HG02571 (cell line): ENCODE results near the gene AEBP2.
"Not testable (repeated sequence)": the region's sequence is repeated elsewhere in the genome, so short reads cannot be mapped to it uniquely, and the experiment has no call there.

Experiments used
- ATAC-seq: cut with Tn5 transposase; IDR thresholded peaks from one replicate; pipeline ENCODE4 v1.9.1; 2021; ENCODE audit warnings: mild to moderate bottlenecking, moderate library complexity; ENCODE audit not compliant: unreplicated experiment

The AEBP2 gene, protein sequence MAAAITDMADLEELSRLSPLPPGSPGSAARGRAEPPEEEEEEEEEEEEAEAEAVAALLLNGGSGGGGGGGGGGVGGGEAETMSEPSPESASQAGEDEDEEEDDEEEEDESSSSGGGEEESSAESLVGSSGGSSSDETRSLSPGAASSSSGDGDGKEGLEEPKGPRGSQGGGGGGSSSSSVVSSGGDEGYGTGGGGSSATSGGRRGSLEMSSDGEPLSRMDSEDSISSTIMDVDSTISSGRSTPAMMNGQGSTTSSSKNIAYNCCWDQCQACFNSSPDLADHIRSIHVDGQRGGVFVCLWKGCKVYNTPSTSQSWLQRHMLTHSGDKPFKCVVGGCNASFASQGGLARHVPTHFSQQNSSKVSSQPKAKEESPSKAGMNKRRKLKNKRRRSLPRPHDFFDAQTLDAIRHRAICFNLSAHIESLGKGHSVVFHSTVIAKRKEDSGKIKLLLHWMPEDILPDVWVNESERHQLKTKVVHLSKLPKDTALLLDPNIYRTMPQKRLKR

GRCh38 chr12:19439059-19440018, at the start of gene AEBP2:
TSS of gene AEBP2 (plus strand) at chr12:19439492. CDS start at chr12:19439700, 208 bp downstream.
- ATAC-seq: peak; percentile 81

DNA sequence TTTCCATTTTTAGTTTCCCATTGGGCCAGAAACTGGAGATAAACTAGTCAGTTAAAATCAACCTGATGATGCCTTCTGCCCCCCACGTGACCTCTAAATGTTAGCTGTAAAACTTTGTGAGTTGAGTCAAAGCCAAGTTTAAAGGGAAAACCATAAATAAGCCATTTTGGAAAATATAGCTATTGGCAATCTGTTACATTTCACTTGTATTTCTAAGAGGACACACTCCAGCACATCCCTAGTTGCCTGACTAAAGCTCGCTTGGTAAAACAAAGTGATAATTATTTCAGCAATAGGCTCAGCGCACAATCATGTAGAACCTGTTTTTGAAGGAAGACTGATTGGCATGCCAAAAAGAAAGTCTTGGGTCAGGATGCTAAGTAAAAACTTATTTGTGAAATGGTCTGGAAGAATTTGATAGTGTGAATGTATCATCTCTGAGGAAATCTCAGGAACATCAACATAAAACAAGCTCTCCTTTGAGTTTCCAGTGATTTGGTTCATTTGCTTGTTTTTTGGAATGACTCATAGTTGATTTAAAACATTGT, 49.2 kb upstream of the AEBP2 start:
- no peak for ATAC-seq

GRCh38 chr12:19392644-19393043, 46.6 kb upstream of the AEBP2 start:
- not testable (repeated sequence) for ATAC-seq

DNA sequence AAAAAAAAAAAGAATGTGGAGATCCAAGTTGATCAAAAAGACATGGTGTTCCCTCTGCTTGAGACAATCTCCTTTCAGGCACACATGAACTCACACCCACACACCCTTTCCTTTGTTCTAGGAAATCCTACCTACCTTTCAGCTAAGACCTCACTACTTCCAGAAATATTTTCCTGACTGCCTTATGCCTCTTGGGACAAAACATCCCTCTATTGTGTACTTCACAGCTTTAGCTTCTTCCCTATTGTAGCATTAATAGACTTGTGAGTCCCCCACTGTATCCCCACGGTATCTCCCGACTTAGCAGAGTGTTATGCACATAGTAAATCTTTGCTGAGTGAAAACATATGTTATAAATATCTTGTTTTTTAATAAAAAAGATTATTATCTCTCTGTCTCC, 44.9 kb upstream of the AEBP2 start:
- no peak for ATAC-seq

DNA sequence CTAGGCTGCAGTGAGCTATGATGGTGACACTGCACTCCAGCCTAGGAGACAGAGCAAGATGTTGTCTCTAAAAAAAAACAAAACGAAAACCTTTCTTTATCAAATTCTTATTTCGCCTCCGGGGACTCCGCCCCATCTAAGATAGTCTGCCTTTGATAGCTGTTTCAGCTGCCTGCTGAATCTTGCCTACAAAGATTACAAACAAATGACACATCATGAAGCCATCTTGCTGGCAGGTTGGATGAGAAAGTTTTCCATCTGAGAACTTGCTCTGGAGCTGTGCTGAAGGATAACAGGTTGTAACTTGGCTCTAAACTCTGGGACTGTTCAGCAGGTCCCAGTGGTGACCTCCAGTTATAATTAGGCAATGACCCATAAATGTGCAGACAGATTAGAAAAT, 41.8 kb upstream of the AEBP2 start:
- ATAC-seq: no peak

DNA sequence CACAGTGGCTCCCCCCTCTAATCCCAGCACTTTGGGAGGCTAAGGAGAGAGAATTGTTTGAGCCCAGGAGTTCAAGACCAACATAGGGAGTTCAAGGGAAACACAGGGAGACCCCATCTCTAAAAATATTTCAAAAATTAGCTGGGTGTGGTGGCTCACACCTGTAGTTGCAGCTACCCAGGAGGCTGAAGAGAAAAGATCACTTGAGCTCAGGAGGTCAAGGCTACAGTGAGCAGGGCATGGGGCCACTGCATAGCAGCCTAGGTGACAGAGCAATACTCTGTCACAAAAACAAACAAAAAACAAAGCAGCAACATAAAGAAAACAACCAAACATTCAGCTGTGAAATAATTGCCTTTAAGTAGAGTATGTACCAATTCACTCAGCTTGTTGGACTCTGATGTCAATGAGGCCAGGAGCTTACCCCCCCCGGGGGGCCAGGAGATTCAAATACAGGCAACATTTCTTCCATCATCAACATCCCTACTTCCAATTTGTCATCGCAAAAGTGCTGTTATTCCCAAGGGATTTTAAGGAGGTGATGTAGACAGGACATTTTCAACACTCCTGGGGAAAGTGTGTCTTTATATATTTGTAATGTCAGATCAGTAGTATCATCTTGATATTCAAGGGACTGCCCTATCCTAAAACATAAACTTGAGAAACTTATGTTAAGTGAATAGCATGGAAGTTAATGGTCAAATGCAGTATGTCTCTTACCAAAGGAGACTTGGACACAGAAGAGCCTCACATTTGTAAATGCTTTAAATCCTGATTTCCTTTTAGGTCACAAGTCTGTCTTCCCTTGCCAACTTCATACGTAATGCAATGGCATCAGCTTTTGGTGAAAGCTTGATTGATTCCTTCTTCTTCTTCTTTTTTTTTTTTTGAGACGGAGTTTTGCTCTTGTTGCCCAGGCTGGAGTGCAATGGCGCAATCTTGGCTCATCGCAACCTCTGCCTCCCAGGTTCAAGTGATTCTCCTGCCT, 40.6 kb upstream of the AEBP2 start:
- ATAC-seq: no peak

DNA sequence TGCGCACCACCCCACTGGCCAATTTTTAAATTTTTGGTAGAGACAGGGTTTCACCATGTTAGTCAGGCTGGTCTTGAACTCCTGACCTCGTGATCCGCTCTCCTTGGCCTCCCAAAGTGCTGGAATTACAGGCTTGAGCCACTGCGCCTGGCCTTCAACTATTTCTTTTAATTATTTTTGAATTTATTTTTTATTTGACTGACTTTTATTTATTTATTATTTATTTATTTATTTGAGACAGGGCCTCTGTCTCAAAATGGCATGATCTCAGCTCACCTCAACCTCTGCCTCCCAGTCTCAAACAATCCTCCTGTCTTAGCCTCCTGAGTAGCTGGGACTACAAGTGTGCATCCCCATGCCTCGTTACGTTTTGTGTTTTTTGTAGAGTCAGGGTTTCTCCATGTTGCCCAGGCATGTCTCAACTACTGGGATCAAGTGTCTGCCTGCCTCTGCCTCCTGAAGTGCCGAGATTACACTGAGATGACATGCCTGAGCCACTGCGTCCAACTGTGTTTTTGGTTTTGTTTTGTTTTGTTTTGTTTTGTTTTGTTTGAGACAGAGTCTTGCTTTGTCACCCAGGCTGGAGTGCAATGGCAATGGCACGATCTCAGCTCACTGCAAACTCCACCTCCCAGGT, 38.5 kb upstream of the AEBP2 start:
- ATAC-seq: not testable (repeated sequence)

DNA sequence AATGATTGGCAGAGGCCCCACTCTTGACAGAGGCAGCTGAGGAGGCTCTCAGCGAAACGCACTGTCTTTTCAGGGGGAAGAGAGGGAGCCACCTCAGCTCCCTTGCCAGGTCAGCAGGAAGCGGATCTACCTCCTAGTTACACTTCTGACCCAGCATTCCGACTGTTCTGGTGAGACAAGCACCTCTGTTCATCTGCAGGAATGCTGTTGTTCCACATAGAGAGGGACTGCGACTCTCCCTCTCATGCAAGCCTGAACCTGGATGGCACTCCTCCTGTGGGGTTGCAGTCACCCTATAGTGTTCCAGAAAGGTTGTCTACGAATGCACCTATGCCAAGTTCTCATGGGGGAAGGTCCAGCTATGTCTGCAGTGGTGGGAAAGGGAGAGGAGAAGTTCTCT, 37.1 kb upstream of the AEBP2 start:
- no peak for ATAC-seq

- ATAC-seq: no peak
Measured at GRCh38 chr12:19402743-19403431, 36.4 kb upstream of the AEBP2 start.

GRCh38 chr12:19404242-19404880, 34.9 kb upstream of the AEBP2 start:
- no peak for ATAC-seq

DNA sequence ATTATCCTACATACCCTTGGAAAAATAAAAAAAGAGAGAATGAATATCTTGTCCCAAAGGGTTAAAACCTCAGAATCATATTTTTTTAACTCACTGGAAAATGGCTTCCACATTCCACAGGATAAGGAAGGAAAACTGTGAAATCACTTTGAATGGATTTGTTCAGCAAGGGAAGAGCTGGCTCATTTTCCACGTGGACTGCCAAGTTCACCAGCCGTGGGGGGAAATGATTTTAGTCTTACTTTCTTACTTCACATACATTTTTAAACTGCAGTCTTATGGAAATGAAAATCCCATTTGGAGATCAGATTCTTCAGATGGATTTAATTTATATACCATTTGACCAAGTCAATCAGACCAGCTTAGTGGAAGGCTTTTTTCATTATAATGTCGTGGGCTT, 29.9 kb upstream of the AEBP2 start:
- ATAC-seq: no peak

DNA sequence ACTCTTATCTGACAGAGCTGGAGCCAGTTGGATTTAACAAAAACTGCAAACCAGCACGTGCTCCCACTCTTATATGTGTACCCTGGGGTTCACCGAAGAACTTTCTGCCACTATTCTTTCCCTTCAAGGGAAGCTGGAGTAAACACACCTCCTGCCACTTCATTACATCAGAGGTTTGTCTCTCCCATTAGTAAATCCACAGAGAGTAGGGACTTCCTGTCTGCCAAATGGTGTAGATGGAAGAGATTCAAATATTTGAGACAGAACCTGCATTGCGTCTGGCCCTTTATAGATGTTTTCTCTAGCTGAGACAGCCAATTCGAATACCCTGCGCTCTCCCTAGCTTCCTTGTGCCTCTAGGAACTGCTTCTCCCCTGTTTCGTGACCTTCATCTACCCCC, 29.1 kb upstream of the AEBP2 start:
- no peak for ATAC-seq

DNA sequence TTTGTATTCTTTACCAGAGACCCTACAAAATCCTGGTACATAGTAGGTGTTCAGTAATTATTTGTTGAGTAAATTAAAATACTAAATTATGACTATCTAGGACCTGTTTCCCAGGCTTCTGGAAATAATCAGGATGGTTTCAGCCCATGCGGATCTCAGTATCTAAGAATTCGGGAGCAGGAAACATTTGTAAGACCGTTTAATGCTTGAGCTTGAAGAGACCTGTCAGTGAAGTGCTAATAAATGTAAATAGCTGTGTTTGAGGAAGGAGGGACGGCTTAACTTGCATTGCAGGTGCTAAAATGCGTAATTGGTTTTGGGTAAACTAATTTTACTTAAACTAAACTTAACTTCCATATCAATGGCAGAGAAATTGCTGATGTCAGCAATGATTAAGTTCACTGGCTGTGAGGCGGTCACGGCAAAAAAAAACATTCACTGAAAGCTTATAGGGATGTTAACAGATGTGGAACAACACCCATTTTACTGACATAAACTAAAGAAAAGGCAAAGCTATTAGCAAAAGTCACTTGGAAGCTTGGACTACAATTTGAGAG, 28.6 kb upstream of the AEBP2 start:
- no peak for ATAC-seq

DNA sequence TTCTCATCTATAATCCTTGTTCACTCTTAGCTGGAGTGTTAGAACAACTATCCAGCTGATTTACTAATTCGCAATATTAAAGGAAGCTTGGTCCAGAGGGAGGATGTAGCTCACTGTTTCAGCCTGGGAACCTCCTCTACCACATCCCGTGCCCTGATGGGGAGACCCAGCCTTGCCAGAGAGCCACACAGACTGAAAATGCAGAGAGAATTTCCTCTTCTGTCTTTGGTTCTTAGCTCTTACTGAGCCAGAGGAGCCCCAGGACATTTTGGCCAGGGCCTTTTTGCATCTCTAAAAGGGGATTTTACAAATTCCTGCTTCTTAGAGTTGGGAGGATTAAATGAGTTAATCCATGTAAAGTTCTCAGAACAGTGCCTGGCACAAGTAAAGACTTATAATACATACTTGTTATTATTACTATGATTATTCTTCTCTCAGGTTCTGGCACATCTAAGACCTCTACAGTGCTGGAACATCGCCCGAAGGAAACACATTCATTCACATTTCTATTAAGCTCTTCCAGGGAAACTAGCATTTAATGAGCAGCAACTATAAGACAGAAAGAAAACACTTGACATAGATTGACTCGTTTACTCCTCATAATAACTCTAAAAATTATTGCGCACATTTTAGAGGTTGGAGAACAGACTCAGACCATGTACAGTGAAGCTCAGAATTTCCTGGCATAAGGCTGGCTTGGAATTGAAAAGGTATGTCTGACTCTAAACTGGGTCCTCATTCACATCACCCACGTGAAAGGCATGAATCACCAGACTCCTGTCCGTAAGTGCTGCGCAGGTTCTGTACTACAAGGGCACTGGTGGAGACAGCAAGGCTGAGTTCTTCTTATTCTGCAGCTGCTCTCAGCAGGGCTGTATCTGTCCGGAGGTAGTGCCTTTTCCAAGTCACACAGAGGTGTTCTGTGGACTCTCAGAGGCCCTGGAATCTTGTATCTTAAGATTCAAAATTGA, 27.8 kb upstream of the AEBP2 start:
- no peak for ATAC-seq

GRCh38 chr12:19412844-19413243, 26.4 kb upstream of the AEBP2 start:
- ATAC-seq: no peak

- ATAC-seq: not testable (repeated sequence)
Measured at GRCh38 chr12:19413582-19413981, 25.7 kb upstream of the AEBP2 start.

GRCh38 chr12:19415563-19415962, 23.7 kb upstream of the AEBP2 start:
- no peak for ATAC-seq
